SW 1271 (cell line): ENCODE results near the gene RTCA.
"Not testable (repeated sequence)": the region's sequence is repeated elsewhere in the genome, so short reads cannot be mapped to it uniquely, and the experiment has no call there.

ENCODE experiments used
- DNase-seq, 2 experiments: peaks; one replicate each; lab custom pipeline; 2025; lab: John Stamatoyannopoulos, UW

Gene RTCA

DNA sequence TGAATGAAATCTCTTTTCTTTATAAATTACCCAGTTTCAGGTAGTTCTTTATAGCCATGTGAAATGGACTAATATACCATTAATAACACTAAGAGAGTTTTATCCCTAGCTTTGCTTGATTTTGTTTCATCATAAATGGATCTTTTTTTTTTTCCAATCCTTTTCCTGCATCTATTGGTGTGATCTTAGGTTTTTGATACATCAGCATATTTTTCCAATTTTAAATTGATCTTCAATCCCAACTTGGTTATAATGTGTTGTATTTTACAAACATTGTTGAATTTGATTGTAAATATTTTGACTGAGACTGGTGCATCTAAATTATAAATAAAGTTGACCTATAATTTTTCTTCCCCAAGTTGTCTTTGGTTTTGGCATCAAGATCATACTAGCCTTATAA is 4.3 kb upstream of the RTCA start:
- no peak for DNase-seq

DNA sequence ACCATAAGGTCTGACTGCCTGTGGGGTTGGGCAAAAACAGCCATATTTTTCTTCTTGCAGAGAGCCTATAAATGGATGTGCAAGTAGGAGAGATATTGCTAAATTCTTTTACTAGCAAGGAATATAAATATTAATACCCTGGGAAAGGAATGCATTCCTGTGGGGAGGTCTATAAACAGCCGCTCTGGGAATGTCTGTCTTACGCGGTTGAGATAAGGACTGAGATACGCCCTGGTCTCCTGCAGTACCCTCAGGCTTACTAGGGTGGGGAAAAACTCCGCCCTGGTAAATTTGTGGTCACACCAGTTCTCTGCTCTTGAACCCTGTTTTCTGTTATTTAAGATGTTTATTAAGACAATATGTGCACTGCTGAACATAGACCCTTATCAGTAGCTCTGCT is 1.9 kb upstream of the RTCA start:
- DNase-seq, result not testable (repeated sequence)

DNA sequence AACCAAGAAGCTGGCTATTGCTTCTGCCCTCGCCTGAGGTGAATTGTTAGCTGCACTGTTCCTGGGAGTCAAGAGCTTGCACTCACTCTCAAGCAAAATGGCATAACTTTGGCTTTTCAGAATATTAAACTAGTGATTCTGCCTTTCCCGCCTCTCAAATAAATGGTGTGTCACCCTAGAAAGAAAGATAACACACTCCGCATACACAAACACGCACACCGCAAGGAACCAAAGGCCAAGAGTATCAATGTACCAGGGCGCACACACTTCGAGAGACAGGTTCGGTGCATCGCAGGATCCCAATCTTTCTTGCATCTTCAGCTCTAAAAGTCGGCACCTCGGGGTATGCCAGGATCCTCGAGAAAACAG is 470 bp upstream of the RTCA start:
- peak in 1 of 2 experiments; percentile 52 for DNase-seq

DNA sequence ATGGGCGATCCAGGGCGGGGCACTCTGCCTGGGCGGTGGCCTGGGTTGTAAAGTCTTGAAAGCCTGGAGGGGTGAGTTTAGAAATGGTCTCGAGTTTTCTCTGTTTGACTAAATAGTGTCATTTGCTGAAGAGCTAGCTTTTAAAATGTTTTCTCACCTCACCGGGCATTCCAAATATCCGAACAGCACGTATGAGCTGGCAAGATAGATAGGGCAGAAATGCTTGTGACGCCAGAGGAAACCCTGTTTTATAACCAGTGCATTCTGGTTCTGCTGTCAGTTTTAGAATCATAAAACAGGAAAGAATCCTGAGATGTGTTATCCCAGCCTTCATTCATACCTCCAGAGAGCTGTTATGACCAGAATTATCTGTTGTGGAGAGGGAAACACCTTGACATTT is 725 bp downstream of the RTCA start:
- no peak for DNase-seq

DNA sequence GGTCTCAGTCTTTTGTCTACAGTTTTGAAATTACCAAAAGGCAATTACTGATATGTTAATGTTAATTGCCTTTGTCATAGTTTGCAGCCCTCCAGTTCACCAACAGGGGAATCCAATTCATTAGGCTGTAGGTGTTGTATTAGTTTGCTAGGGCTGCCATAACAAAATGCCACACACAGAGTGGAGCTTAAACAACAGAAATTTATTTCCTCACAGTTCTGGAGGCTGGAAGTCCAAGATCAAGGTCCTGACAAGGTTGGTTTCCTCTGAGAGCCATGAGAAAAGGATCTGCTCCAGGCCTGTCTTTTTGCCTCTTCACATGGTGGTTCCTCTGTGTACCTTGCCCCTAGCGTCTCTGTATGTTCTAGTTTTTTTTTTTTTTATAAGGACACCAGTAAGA is 1.3 kb downstream of the RTCA start:
- no peak for DNase-seq

DNA sequence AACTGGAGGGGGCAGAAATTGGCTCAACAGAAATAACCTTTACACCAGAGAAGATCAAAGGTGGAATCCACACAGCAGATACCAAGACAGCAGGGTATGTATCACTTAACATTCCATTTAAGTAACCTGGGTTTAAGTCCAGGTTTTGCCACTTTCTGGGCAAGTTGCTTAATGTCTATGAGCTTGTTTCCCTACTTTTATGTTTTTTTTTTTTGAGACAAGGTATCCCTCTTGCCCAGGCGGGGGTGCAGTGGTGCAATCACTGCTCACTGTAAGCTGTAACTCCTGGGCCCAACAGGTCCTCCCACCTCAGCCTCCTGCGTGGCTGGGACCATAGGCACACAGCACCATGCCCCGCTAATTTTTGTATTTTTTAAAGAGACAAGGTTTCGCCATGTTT is 2.2 kb downstream of the RTCA start:
- DNase-seq, result no peak

DNA sequence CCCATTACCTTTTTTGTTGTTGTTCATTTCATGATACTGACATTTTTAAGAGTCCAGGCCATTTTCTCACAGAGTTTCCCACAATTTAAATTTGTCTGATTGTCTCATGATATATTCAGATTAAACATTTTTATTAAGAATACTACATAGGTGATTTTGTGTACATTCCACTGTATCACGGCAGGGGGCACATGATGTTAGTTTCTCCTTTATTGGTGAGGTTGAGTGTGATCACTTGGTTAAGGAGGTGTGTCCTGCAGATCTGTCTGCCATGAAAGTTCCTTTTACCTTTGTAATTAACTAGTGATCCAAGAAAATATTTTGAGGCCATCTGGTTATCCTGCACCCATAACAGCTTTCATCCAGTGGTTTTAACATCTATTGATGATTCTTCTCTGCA is 11.8 kb downstream of the RTCA start:
- no peak for DNase-seq

DNA sequence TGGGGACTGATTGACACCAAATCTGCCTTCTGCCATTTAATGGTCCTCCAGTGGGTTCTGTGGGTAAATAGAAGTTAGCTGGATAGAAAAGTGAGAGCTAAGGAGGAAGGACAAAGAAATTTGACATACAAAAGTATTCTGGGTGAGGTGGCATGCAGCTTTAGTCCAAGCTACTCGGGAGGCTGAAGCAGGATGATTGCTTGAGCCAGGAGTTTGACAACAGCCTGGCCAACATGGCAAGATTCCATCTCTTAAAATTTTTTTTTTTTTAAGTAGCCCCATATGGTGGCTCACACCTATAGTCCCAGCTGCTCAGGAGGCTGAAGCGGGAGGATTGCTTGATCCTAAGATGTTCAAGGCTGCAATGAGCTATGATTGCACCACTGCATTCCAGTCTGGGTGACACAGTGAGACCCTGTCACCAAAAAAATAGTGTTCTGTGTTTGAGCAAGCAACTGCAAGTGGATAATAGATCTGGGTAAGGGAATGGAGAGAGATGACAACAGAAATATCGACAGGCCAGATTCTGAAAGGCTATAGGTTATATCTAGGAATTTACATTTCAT is 13.4 kb downstream of the RTCA start:
- DNase-seq, result no peak

DNA sequence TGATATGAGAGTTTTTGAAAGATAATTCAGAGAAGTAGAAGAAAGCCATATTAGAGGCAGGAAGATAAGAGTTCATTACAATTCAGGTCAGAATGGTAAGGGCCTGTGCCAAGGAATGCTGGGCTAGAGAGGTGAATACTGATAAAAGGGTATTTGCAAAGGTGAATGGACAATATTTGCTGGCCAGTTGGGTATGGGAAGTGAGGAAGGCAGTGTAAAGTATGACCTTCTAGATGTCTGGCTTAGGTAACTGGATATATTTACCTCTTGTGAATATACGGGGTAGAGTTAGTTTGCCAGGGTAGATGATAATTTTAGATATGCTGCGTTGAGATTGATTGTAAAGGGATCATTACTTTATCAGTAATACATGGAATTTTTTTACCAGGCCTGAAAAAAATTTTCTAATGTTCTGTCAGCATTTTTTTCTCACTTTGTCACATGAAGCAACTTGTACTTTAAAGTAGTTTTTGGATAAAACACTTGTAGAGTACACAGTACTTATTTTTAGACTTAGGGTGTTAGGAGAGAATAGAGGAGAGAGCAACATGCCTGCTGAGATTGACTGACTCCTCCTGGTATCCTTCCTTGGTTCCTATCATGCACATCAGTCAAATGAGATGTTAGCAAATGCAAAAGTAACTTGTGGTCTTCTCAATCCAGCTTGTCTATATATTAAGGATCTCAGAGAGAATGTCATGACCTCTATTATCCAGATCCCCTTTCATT is 14.1 kb downstream of the RTCA start:
- no peak for DNase-seq

DNA sequence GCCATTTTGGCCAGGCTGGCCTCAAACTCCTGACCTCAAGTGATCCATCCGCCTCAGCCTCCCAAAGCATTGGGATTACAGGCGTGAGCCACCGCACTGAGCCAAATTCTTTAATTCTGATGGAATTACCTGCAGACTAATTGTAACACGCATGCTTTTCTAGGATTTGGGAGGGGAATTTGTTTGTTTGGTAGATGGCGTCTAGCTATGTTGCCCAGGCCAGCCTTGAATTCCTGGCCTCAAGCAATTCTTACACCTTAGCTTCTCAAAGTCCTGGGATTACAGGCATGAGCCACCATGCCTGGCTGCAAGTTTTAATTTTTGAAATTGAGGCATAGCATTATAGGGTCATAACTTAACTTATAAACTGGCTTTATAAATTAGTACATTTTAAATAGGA is 18.6 kb downstream of the RTCA start:
- DNase-seq, result no peak

DNA sequence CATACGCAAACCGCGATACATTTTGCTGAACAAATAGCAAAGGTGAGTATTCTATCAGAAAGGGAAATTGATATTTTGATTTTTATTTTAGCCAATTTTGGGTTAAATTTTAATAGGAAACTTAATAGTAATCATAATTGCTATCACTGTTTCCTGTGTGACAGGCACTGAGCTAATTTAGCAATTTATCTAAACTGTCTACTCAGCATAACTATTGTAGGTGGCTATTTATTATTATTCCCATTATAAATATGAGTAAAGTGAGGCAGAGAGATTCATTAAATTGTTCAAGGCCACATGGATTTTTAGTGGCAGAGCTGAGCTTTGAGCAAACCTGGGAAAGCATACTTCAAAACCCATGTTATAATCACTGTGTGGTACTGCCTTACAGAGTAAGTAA is 21.1 kb downstream of the RTCA start:
- DNase-seq, result no peak

DNA sequence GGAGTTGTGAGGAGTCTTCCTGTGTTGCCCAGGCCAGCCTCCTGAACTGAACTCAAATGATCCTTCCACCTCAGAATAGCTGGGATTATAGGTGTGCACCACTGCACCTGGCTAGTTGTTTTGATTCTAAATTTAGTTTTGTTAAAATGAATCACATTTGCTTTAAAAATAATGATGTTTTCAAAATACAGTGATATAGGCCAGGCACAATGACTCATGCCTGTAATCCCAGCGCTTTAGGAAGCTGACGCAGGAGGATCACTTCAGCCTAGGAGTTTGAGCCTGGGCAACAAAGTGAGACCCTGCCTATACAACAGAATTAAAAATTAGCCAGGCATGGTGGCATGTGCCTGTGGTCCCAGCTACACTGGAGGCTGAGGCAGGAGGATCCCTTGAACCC is 24.3 kb downstream of the RTCA start:
- DNase-seq, result no peak

DNA sequence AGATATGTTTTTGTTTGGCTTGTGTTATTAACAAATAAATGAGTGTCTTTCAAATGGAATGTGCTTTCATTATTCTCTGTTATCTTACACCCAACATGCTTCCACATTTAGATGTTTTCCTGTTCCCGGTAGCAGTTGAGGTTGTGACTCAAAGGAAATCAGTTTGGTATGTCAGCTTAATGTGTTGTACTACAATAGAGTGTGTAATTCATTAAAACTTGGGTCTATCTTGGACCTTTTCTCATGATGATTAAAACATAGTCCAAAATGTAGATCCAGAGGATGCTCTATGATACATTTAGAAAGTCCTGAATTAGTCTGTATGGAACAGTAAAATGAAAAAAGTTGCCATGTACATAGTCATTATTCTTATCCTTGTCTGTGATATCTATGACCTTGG is 26.7 kb downstream of the RTCA start:
- DNase-seq, result no peak

DNA sequence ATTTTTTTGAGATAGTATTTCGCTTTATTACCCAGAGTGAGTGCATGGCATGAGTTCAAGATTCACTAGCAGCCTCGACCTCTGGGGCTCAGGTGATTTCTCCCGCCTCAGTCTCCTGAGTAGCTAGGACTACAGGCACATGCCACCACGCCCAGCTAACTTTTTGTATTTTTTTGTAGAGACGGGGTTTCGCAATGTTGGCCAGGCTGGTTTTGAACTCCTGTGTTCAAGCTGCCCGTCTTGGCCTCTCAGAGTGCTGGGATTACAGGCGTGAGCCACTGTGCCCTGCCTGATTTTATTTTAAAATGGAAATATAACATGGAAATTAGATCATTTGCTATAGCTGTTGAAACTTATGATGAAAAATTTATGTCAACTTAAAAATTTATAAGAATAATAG is 30.1 kb downstream of the RTCA start:
- DNase-seq, result no peak

DNA sequence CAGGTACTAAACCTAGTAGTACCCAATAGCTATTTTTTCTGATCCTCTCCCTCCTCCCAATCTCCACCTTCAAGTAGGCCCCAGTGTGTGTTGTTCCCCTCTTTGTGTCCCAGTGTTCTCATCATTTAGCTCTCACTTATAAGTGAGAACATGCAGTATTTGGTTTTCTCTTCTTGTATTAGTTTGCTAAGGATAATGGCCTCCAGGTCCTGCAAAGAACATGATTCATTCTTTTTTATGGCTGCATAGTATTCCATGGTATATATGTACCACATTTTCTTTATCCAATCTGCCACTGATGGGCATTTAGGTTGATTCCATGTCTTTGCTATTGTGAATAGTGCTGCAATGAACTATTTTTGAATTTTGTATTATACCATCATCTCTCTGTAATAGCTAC is 31.0 kb downstream of the RTCA start:
- not testable (repeated sequence) for DNase-seq

DNA sequence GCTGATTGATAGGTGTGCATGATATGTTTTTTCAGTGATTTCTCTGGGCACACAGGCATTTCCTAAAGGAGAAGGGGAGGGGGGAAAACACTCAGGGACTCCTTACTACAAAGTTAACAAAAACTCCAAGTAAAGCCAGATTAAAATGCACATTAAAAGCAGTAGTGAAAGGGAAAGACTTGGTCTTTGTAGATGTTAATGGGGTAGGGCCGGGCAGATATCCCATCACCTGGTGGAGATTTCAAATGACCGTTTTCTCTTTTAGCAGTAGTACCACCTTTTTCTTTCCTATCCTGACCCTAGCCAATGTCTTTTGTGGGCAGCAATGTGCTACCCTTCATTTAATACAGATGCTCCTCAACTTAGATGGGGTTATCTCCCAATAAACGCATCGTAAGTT is 32.5 kb downstream of the RTCA start:
- DNase-seq, result no peak

DNA sequence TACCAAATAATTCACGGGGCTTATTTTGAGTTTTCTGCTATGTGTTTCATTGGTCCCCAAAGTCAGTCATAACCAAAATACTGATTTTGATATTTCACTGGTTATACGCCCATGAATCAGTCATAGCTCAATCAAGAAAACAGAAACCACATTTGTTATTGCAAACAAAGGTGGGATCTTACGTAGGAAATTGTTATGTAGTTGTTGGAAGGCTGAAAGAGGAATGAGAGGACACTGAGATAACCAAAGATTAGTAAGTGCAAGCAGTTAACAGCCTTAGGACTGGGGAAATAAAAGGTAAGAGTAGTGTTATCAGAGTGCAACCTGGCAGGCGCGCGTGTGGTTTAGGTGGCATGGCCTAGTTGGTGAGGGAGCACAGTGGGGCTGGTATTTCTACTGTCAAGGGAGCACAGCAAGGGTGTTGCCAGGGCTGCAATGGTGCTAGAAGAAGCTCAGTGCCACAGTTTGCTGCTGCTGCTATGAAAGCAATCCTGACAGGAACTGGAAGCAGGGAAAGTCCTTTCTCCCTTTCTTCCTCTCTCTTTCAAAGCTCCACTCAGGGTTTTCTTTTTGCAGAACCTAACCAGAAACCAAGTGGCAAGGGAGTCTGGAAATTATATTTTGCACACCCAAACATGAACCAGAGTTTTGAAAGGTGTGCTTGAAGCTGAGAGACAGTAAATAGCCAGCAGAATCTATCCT is 33.7 kb downstream of the RTCA start:
- DNase-seq, result no peak

DNA sequence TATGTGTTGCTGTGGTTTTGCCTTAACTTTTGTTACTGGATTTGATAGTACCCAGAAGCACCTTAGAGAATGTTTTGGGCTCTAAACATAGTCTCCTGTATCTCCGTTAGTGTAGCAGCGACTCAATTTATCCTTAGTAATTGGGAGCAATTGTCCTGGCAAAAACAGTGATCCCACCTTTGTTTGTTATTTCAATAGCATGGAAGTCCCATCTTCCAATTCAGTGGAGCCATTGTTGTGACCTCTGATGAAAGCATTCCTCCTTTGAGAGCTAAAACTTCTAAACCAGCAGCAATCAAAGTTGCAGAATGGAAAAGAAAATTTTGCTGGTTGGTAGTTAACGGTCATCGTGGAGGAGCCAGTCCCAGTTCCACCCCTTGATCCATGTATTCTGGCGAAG is 34.7 kb downstream of the RTCA start:
- DNase-seq, result no peak

DNA sequence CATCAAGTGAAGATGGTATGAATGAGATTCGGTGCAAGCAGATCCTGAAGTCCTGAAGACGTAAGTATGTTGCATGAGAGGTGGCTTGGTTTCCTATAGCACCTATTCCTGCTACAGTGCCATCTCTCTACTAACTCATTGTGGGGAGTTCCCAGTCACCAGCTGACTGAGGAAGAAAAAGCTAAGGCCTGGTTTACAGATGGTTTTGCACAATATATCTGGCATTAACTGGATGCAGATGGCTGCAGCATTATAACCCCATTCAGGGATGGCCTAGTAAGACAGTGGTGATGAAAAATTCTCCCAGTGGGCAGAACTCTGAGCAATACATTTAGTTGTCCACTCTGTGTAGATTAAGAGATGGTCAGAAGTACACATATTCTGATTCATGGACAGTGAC is 36.7 kb downstream of the RTCA start:
- no peak for DNase-seq

DNA sequence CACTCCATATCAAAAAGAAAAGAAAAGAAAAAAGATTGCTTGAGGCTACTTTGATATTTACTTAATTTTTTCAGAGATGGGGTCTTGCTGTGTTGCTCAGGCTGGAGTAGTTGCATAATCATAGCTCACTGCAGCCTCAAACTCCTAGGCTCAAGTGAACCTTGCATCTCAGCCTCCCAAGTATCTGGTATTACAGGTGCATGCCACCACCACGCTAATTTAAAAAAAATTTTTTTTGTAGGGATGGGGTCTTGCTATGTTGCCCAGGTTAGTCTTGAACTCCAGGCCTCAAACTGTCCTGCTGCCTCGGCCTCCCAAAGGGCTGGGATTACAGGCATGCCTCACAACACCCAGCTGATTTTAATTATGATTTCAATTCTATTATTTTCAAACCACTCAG is 38.2 kb downstream of the RTCA start:
- DNase-seq, result no peak

DNA sequence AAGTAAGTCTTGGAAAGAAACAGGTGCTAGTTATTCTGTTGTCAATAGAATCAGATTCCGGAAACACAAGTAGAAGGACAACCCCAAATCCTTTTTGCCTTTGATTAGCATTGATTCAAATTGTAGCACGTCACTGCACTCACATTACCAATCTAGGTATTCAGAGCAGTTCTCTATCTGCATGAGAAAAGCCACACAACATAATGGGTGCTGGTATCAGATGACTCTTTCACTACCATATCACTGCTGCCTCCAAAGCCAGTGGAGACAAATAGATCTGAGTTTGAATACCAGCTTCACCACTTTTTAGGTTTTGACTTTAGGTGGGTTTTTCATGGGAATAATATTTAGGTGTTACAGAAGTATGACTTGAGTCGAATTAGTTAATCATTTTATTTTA is 38.9 kb downstream of the RTCA start:
- no peak for DNase-seq

DNA sequence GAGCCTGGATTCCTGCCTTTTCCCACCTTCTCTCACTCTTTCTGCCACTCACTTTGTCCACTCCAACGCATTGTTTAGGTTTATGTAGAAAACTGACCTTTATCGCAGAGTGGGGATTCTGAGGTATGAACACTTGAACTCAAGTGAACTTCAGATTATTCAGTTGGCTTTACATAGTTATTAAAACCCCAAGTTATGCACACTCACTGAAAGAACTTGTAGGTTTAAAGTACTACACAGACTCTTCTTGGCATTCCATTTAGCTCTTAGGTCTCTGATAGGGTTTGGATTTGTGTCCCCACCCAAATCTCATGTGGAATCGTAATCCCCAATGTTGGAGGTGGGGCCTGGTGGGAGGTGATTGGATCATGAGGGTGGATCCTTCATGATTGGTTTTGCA is 39.9 kb downstream of the RTCA start:
- DNase-seq, result no peak

DNA sequence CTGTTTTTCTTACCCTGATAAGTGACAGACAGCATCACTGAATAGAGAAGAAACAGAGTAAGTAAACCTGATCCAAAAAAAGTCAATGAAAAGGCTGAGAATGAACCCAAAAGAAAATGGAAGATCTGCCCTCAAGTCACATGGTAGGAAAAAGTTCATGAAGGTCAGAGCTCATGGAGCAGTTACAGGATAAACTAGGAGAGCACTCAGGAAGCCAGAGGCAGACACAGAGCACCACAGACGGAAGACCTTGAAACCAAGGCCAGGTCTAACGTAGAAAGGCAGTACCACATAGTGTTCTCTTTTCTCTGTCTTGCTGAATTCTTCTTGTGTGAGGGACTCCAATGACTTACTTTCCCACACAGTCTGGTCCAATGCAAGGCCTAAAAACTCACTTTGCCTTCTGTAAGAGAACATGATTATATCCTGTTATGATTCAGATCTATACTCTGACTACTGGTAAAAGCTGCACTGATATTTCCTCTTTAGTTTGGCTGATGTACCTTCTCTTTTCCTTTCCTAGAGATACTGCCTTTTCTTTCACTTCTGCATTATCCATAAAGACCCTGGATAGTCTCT is 40.8 kb downstream of the RTCA start:
- no peak for DNase-seq
